Effector CD8-positive, alpha-beta T cell (primary cell): ENCODE data around the gene SGCA.

ENCODE experiments used
- DNase-seq: peaks from one replicate; lab custom pipeline; 2025; lab: John Stamatoyannopoulos, UW

Gene SGCA

GRCh38 chr17:50149417-50150353 lies 16.1 kb upstream of the SGCA start:
- DNase-seq: peak; percentile 37

- DNase-seq: no peak
These were observed 15.3 kb upstream of the SGCA start, which contains the start of gene PPP1R9B for GRCh38 chr17:50150354-50151040. Gene PPP1R9B, minus strand, starts transcription at chr17:50150677. Its CDS starts 164 bp downstream, at chr17:50150513.

GRCh38 chr17:50151041-50151936 lies 14.5 kb upstream of the SGCA start:
- DNase-seq: peak; percentile 70

- no peak for DNase-seq
These were observed 13.8 kb upstream of the SGCA start for GRCh38 chr17:50151937-50152547.

- no peak for DNase-seq
These were observed 13.1 kb upstream of the SGCA start for GRCh38 chr17:50152736-50153135.

- DNase-seq: no peak
These were observed 11.9 kb upstream of the SGCA start for GRCh38 chr17:50153650-50154575.

- DNase-seq: no peak
These were observed 11.2 kb upstream of the SGCA start for GRCh38 chr17:50154604-50155003.

- DNase-seq: no peak
These were observed 10.5 kb upstream of the SGCA start for GRCh38 chr17:50155115-50155819.

GRCh38 chr17:50157891-50158290 lies 7.9 kb upstream of the SGCA start:
- no peak for DNase-seq

GRCh38 chr17:50161023-50161910 lies 4.5 kb upstream of the SGCA start:
- DNase-seq: peak; percentile 95

GRCh38 chr17:50161911-50162288 lies 3.9 kb upstream of the SGCA start:
- DNase-seq: no peak

- no peak for DNase-seq
These were observed 3.1 kb upstream of the SGCA start for GRCh38 chr17:50162466-50163254.

GRCh38 chr17:50163843-50164696 lies 1.7 kb upstream of the SGCA start:
- no peak for DNase-seq

GRCh38 chr17:50164697-50164988 lies 1.2 kb upstream of the SGCA start:
- DNase-seq: no peak

- DNase-seq: no peak
These were observed 739 bp upstream of the SGCA start for GRCh38 chr17:50165066-50165465.

- no peak for DNase-seq
These were observed 339 bp upstream of the SGCA start for GRCh38 chr17:50165466-50165865.

GRCh38 chr17:50166518-50167181 lies 845 bp downstream of the SGCA start:
- DNase-seq: no peak
